HG02623 (cell line): ENCODE data around the gene GIMAP5.
"Not testable (repeated sequence)": the region's sequence is repeated elsewhere in the genome, so short reads cannot be mapped to it uniquely, and the experiment has no call there.

Experiments used
- ATAC-seq: cut with Tn5 transposase; IDR thresholded peaks from one replicate; pipeline ENCODE4 v1.9.1; 2021; ENCODE audit warnings: moderate library complexity; ENCODE audit not compliant: unreplicated experiment

GIMAP5 gene

GRCh38 chr7:150766334-150766709 lies 29.1 kb downstream of the GIMAP5 start:
- no peak for ATAC-seq

- ATAC-seq: no peak
These were observed 32.5 kb downstream of the GIMAP5 start for GRCh38 chr7:150769768-150770167.

- ATAC-seq: not testable (repeated sequence)
These were observed 36.9 kb downstream of the GIMAP5 start for GRCh38 chr7:150774131-150774530.

GRCh38 chr7:150778014-150778737 lies 41.0 kb downstream of the GIMAP5 start:
- no peak for ATAC-seq

- ATAC-seq: no peak
These were observed 41.6 kb downstream of the GIMAP5 start for GRCh38 chr7:150778738-150779301.

- ATAC-seq: no peak
These were observed 43.1 kb downstream of the GIMAP5 start for GRCh38 chr7:150780292-150780691.

- no peak for ATAC-seq
These were observed 43.9 kb downstream of the GIMAP5 start for GRCh38 chr7:150781103-150781502.

- no peak for ATAC-seq
These were observed 44.7 kb downstream of the GIMAP5 start for GRCh38 chr7:150781961-150782360.

GRCh38 chr7:150784120-150784736 lies 47.0 kb downstream of the GIMAP5 start:
- no peak for ATAC-seq

- no peak for ATAC-seq
These were observed 47.7 kb downstream of the GIMAP5 start for GRCh38 chr7:150784954-150785353.

- no peak for ATAC-seq
These were observed 50.4 kb downstream of the GIMAP5 start for GRCh38 chr7:150787321-150788281.

GRCh38 chr7:150788474-150789269 lies 51.5 kb downstream of the GIMAP5 start:
- no peak for ATAC-seq

GRCh38 chr7:150790416-150791075 lies 53.3 kb downstream of the GIMAP5 start:
- no peak for ATAC-seq

- no peak for ATAC-seq
These were observed 54.1 kb downstream of the GIMAP5 start for GRCh38 chr7:150791304-150791703.

- no peak for ATAC-seq
These were observed 54.7 kb downstream of the GIMAP5 start for GRCh38 chr7:150791746-150792452.
